Testis (tissue), 3 donors: Measurements from ENCODE around the gene PRDM11. TPM values are rescaled to one million over a fixed set of nuclear protein-coding genes. Genes with fewer than 3 reads are reported as not detected.

ENCODE experiments used
- DNase-seq: peaks from one replicate; pipeline ENCODE4 v3.0.0-alpha.2; 2019
- H3K27ac ChIP-seq, 2 donors: fragments of 200-600 bp; sonication (generic); one replicate each; pipeline ENCODE4 v1.5.1; 2019
- H3K27me3 ChIP-seq: fragments of 200-600 bp; sonication (generic); one replicate; pipeline ENCODE4 v1.5.1; 2019
- H3K36me3 ChIP-seq: fragments of 200-600 bp; sonication (generic); one replicate; pipeline ENCODE4 v1.5.1; 2017; ENCODE audit warnings: low read depth; ENCODE audit errors: missing control alignments
- H3K4me1 ChIP-seq: fragments of 200-600 bp; sonication (generic); one replicate; pipeline ENCODE4 v1.5.1; 2019
- H3K4me3 ChIP-seq, 2 donors: fragments of 200-600 bp; sonication (generic); one replicate each; pipeline ENCODE4 v1.5.1; 2017 to 2019
- H3K9me3 ChIP-seq: fragments of 200-600 bp; sonication (generic); one replicate; pipeline ENCODE4 v1.5.1; 2017
- CTCF ChIP-seq, 3 experiments: fragments of 450-650 bp in 2 of 3; fragments of 200-600 bp in 1 of 3; sonication (generic) in 1 of 3; IDR thresholded peaks; one replicate each; pipeline ENCODE4 v1.5.1; 2016 to 2019; ENCODE audit warnings: antibody characterized with exemption in 3 of 3, mild to moderate bottlenecking in 2 of 3, moderate library complexity in 1 of 3
- POLR2A ChIP-seq: fragments of 450-650 bp; IDR thresholded peaks from one replicate; pipeline ENCODE4 v1.6.1; 2017; ENCODE audit warnings: antibody characterized with exemption, mild to moderate bottlenecking, moderate library complexity
- WGBS, 2 donors: methylation state at CpG; one replicate each; pipeline ENCODE4 v1.1.5; 2018; 5-methylcytosine and 5-hydroxymethylcytosine counted together
- intact Hi-C: fragments of 100-400 bp; cut with DNase I; formaldehyde crosslinking; loops from one replicate; pipeline ENCODE4 v1.15.1; 2023; ENCODE audit warnings: low total_unique reads
- polyA plus RNA-seq: library from polyadenylated mRNA; stranded (reverse); fragments of 350-450 nt; fragmentation: Illumina TruSeq; extraction: RNeasy Lipid Tissue Mini Kit (QIAGEN cat#74804); gene quantifications from one replicate; pipeline ENCODE4 v1.2.3, GENCODE V29; 2014; ENCODE audit warnings: low read depth, low replicate concordance; ENCODE audit not compliant: insufficient read depth
- total RNA-seq, 2 donors: library from RNA; depleted of rRNA; stranded (reverse); fragments of >200 nt; gene quantifications; one replicate each; pipeline ENCODE4 v1.2.3, GENCODE V29; 2016

PRDM11 gene
- total and polyA plus RNA-seq, 3 donors from 2014 or later: 6.4 to 15.9 (median 13.6) TPM

GRCh38 chr11:45254070-45254469, 107.6 kb downstream of the PRDM11 start:
- Histone ChIP-seq H3K4me1 (no peaks in the 10 kb centered on the region), H3K27ac (no peak overlapping the region), H3K9me3 (no peaks in the 10 kb centered on the region), H3K27me3 (no peaks in the 10 kb centered on the region), H3K36me3 (no peaks in the 10 kb centered on the region), H3K4me3 (no peak overlapping the region)
- DNase-seq: no peak
- WGBS, 2 donors: 70 to 82% methylated on average over 2 to 4 of the region's 4 CpGs
- TF ChIP-seq POLR2A (no peak), CTCF (IDR thresholded peaks at IDR 0.05) (no peak)
- intact Hi-C loops: no loop called here

- Histone ChIP-seq H3K36me3 (no peaks in the 10 kb centered on the region), H3K27me3 (no peaks in the 10 kb centered on the region), H3K27ac (no peak overlapping the region), H3K4me3 (no peak overlapping the region), H3K4me1 (no peaks in the 10 kb centered on the region), H3K9me3 (no peaks in the 10 kb centered on the region)
- TF ChIP-seq POLR2A: no peak
- TF ChIP-seq CTCF (IDR thresholded peaks at IDR 0.05): no peak
- DNase-seq: no peak
- 43 to 48% methylated on average over 4 of the region's 4 CpGs for WGBS, 2 donors
- intact Hi-C loops: no loop called here
Observed at GRCh38 chr11:45258982-45259530, 112.6 kb downstream of the PRDM11 start.

GRCh38 chr11:45259592-45259991, 113.2 kb downstream of the PRDM11 start:
- 93 to 96% methylated on average over 3 of the region's 3 CpGs for WGBS, 2 donors
- intact Hi-C loops: no loop called here
- Histone ChIP-seq H3K4me3 (no peak overlapping the region), H3K27ac (no peak overlapping the region), H3K9me3 (no peaks in the 10 kb centered on the region), H3K4me1 (no peaks in the 10 kb centered on the region), H3K36me3 (no peaks in the 10 kb centered on the region), H3K27me3 (no peaks in the 10 kb centered on the region)
- no peak for DNase-seq
- no peak for TF ChIP-seq CTCF (IDR thresholded peaks at IDR 0.05)
- TF ChIP-seq POLR2A: no peak

GRCh38 chr11:45260071-45260470, 113.6 kb downstream of the PRDM11 start:
- H3K36me3 ChIP-seq: no peaks in the 10 kb centered on the region
- H3K4me1 ChIP-seq: no peaks in the 10 kb centered on the region
- intact Hi-C loops: no loop called here
- H3K9me3 ChIP-seq: no peaks in the 10 kb centered on the region
- H3K4me3 ChIP-seq: no peak overlapping the region
- TF ChIP-seq CTCF (IDR thresholded peaks at IDR 0.05) (no peak), POLR2A (no peak)
- H3K27me3 ChIP-seq: no peaks in the 10 kb centered on the region
- no peak overlapping the region for H3K27ac ChIP-seq
- no peak for DNase-seq

GRCh38 chr11:45262900-45263299, 116.5 kb downstream of the PRDM11 start:
- Histone ChIP-seq H3K4me3 (no peak overlapping the region), H3K27me3 (no peaks in the 10 kb centered on the region), H3K4me1 (no peaks in the 10 kb centered on the region), H3K9me3 (no peaks in the 10 kb centered on the region), H3K27ac (no peak overlapping the region), H3K36me3 (no peaks in the 10 kb centered on the region)
- no peak for DNase-seq
- TF ChIP-seq POLR2A: no peak
- TF ChIP-seq CTCF (IDR thresholded peaks at IDR 0.05): no peak
- intact Hi-C loops: no loop called here
- WGBS, 2 donors: 70 to 84% methylated on average over 4 of the region's 4 CpGs
